Thymus (tissue), 11 donors: ENCODE data around the gene GHR. TPM values are rescaled to one million over a fixed set of nuclear protein-coding genes. Genes with fewer than 3 reads are reported as not detected.

Experiments used
- DNase-seq, 9 donors: peaks; one replicate each; pipeline ENCODE4 v3.0.0-alpha.2; 2013; ENCODE audit warnings: low spot score in 9 of 9, low read depth in 6 of 9, missing footprints in 1 of 9
- H3K27ac ChIP-seq, 2 donors: one replicate each; pipeline ENCODE4 v1.5.1; 2013; ENCODE audit warnings: control low read depth in 1 of 2, low read depth in 1 of 2, low read length in 1 of 2, mild to moderate bottlenecking in 1 of 2, moderate library complexity in 1 of 2
- H3K27me3 ChIP-seq, 2 donors: one replicate each; pipeline ENCODE4 v1.5.1; 2013; ENCODE audit warnings: low read length in 1 of 2; ENCODE audit not compliant: control insufficient read depth in 2 of 2, insufficient read depth in 1 of 2
- H3K36me3 ChIP-seq, 2 donors: one replicate each; pipeline ENCODE4 v1.5.1; 2013; ENCODE audit warnings: low read length in 1 of 2, mild to moderate bottlenecking in 1 of 2, moderate library complexity in 1 of 2; ENCODE audit not compliant: control insufficient read depth in 2 of 2, insufficient read depth in 2 of 2
- H3K4me1 ChIP-seq, 2 donors: one replicate each; pipeline ENCODE4 v1.5.1; 2013; ENCODE audit warnings: low read length in 2 of 2; ENCODE audit not compliant: control insufficient read depth in 2 of 2, insufficient read depth in 2 of 2
- H3K4me3 ChIP-seq, 2 donors: one replicate each; pipeline ENCODE4 v1.5.1; 2013; ENCODE audit warnings: low read length in 2 of 2, control low read depth in 1 of 2, mild to moderate bottlenecking in 1 of 2
- H3K9me3 ChIP-seq, 2 donors: one replicate each; pipeline ENCODE4 v1.5.1; 2013; ENCODE audit warnings: low read length in 1 of 2, mild to moderate bottlenecking in 1 of 2; ENCODE audit not compliant: control insufficient read depth in 2 of 2, insufficient read depth in 1 of 2
- WGBS: extraction: QIAGEN DNeasy Blood & Tissue Kit; methylation state at CpG from one replicate; pipeline ENCODE4 v1.1.7; 2013; 5-methylcytosine and 5-hydroxymethylcytosine counted together
- polyA plus RNA-seq: library from polyadenylated mRNA; stranded (reverse); fragments of 200-250 nt; gene quantifications from one replicate; pipeline ENCODE4 v1.2.3, GENCODE V29; 2013
- total RNA-seq: library from RNA; stranded (reverse); fragments of 120-200 nt; gene quantifications from one replicate; pipeline ENCODE4 v1.2.4, GENCODE V29; 2013
- donor health status: healthy.

GHR gene
- total and polyA plus RNA-seq, 2 donors = 1.8 to 4.5 TPM

DNA sequence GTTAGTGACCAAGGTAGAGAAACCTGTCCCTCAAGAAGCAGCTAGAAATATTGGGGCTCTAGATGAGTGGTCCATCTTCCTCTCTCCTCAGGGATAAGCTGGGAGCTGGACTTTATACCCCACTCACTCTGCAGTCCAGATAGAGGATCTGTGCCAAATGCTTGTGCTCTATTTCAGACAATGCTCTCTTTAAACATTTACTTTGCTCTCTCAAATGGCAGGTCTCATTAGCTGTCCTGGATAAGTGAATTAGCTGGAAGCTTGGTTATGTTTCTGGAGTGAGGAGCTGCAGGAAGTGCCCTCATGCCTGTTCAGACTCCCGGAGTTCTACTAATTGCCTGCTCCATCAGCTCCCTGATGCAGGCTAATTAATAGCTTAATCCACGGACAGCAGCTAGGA, 182.3 kb downstream of the GHR start:
- no peaks in the 10 kb centered on the region for H3K4me1 ChIP-seq
- DNase-seq = no peak
- no peak overlapping the region for H3K4me3 ChIP-seq
- no peaks in the 10 kb centered on the region for H3K36me3 ChIP-seq
- 95% methylated on average over 2 of the region's 2 CpGs for WGBS
- no peak overlapping the region for H3K27ac ChIP-seq
- H3K9me3 ChIP-seq = no peaks in the 10 kb centered on the region
- no peaks in the 10 kb centered on the region for H3K27me3 ChIP-seq

- 94% methylated on average over 4 of the region's 4 CpGs for WGBS
- Histone ChIP-seq H3K4me1 (no peaks in the 10 kb centered on the region), H3K27me3 (no peaks in the 10 kb centered on the region), H3K36me3 (no peaks in the 10 kb centered on the region), H3K27ac (no peak overlapping the region), H3K4me3 (no peak overlapping the region), H3K9me3 (no peaks in the 10 kb centered on the region)
- DNase-seq = no peak
Observed at GRCh38 chr5:42606464-42606869, 183.2 kb downstream of the GHR start.

DNA sequence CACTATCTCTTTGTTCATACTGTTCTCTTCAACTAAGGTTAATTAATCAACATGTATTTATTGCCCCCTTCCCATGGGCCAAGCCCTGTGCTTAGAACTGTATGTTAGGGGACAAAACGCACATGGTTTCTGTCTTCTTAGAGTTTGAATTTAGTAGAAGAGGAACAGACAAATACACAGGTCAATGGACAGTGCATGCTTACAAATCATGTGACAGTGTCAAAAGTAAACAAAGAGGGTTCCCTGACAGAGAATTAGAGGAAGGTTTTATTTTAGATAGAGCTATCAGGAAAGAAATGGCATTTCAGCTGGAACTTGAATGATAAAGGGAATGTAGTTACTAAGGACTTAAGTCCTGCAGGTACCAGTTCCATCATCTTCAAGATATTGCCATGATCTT, 188.2 kb downstream of the GHR start:
- Histone ChIP-seq H3K9me3 (no peaks in the 10 kb centered on the region), H3K4me1 (no peaks in the 10 kb centered on the region), H3K27ac (no peak overlapping the region), H3K27me3 (no peaks in the 10 kb centered on the region), H3K4me3 (no peak overlapping the region), H3K36me3 (no peaks in the 10 kb centered on the region)
- no peak for DNase-seq
- WGBS = 99% methylated on average over 1 of the region's 1 CpG

GRCh38 chr5:42612750-42613366, 189.6 kb downstream of the GHR start:
- no peak for DNase-seq
- Histone ChIP-seq H3K9me3 (no peaks in the 10 kb centered on the region), H3K4me1 (no peaks in the 10 kb centered on the region), H3K27me3 (no peaks in the 10 kb centered on the region), H3K4me3 (no peak overlapping the region), H3K27ac (no peak overlapping the region), H3K36me3 (no peaks in the 10 kb centered on the region)
- WGBS = 96% methylated on average over 3 of the region's 3 CpGs

DNA sequence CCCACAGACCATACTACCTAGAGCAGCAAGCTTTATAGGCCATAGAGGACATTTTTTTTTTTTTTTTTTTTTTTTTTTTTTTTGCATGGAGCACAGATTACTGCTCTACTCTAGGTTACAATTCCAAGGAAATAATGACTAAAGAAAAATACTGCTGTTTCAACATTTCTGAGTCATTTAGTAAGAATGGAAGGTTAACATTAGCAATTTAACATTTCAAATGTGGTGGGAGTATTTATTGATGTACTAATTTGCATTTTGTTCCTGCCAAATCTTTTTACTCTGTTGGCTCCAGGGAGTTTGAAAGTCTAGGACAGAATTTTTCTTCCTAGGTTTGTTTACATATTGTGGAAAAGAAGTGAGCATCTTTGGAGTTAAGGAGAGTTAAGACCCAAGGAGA, 191.3 kb downstream of the GHR start:
- no peak for DNase-seq
- Histone ChIP-seq H3K4me1 (no peaks in the 10 kb centered on the region), H3K36me3 (no peaks in the 10 kb centered on the region), H3K27ac (no peak overlapping the region), H3K27me3 (no peaks in the 10 kb centered on the region), H3K4me3 (no peak overlapping the region), H3K9me3 (no peaks in the 10 kb centered on the region)

DNA sequence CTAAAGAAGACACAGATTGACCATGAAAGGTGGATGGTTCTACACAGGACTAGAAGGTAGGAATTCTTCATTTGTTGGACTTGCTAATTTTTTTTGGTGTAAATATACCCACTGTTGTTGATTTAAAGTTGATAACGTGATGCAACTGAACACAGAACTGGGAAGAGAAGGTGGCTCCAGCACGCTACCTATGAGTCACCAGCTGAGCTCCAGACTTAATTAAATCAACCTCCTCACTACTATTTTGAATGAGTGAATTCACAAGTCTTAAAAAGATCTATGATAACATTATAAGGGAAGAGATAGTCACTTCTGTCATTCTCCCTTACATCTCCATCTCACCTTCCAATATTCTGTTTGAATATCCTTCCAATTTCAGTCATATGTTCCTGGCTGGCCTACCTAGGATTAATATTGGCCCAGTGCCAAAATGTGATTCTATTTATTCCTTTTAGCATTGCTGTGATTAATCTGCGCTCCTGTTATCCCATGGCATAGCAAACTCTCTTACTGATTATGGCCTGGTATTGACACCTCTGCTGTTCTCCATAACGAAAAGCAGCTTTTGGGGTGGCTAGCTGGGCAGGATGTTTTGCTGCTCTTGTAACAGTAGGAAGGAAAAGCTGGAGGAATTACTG, 197.5 kb downstream of the GHR start:
- DNase-seq = no peak
- Histone ChIP-seq H3K4me1 (no peaks in the 10 kb centered on the region), H3K27ac (peak overlapping the region in 1 of 2 donors; percentile 14), H3K9me3 (no peaks in the 10 kb centered on the region), H3K36me3 (no peaks in the 10 kb centered on the region), H3K27me3 (no peaks in the 10 kb centered on the region), H3K4me3 (no peak overlapping the region)
- 94% methylated on average over 4 of the region's 4 CpGs for WGBS

DNA sequence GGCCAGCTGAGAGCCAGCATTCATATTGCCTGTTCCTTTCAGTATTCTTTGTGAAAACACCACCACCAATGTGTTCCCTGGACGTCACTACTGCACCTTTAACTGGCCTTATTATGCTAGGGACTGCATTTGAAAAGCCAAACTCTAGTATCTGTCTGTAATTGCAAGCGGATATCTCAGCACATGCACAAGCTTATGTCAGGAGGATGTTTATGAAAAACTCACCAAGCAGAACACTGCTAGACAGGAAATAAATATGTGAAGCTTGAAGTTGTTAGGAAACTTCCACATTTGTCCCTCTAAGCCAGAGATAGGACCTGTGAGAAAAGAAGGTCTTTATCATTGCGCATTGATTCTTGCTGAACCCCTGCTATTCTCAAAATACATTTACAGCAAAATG, 198.0 kb downstream of the GHR start:
- Histone ChIP-seq H3K36me3 (no peaks in the 10 kb centered on the region), H3K27me3 (no peaks in the 10 kb centered on the region), H3K27ac (peak overlapping the region in 1 of 2 donors; percentile 14), H3K4me1 (no peaks in the 10 kb centered on the region), H3K9me3 (no peaks in the 10 kb centered on the region), H3K4me3 (no peak overlapping the region)
- no peak for DNase-seq
- 88% methylated on average over 3 of the region's 3 CpGs for WGBS

DNA sequence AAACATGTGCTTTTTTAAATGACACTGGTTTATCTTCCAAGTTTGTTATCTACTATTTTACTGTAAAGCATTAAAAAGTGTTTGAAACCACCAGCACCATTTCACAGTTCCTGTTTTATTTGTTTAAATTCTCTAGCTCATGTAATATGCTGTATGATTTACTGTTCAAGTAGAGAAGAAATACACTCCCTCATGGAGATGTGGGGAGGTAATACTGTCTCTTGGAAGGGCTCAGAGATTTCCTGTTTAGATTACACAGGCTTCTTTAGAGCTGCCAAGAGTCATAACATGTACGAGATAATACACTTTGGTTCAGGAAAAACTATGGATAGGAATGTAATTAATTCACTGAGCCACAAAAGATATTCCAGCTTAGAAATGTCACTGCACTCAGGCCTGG, 198.4 kb downstream of the GHR start:
- WGBS = 34% methylated on average over 1 of the region's 1 CpG
- no peaks in the 10 kb centered on the region for H3K9me3 ChIP-seq
- no peak overlapping the region for H3K27ac ChIP-seq
- no peak for DNase-seq
- H3K27me3 ChIP-seq = no peaks in the 10 kb centered on the region
- H3K36me3 ChIP-seq = no peaks in the 10 kb centered on the region
- no peak overlapping the region for H3K4me3 ChIP-seq
- H3K4me1 ChIP-seq = no peaks in the 10 kb centered on the region

GRCh38 chr5:42624912-42625311, 201.7 kb downstream of the GHR start:
- Histone ChIP-seq H3K36me3 (no peaks in the 10 kb centered on the region), H3K9me3 (no peaks in the 10 kb centered on the region), H3K27ac (no peak overlapping the region), H3K4me1 (no peaks in the 10 kb centered on the region), H3K27me3 (no peaks in the 10 kb centered on the region), H3K4me3 (no peak overlapping the region)
- DNase-seq = no peak
- 98% methylated on average over 2 of the region's 2 CpGs for WGBS
